Measurements from ENCODE around the gene OR52B6.

GRCh38 chr11:5610446-5610845 is 29.8 kb downstream of the OR52B6 start:
- TF ChIP-seq POLR2AphosphoS5 (IDR thresholded peaks at IDR 0.05) (no peak), EZH2 (IDR thresholded peaks at IDR 0.05; ENCODE audit: borderline replicate concordance, insufficient read depth, low read length, poor library complexity, severe bottlenecking) (no peak), CTCF (IDR thresholded peaks at IDR 0.05; ENCODE audit: poor library complexity, severe bottlenecking) (no peak), EP300 (conservative IDR thresholded peaks at IDR 0.05; ENCODE audit: poor library complexity, severe bottlenecking) (no peak), RAD21 (conservative IDR thresholded peaks at IDR 0.05) (no peak), TAF1 (IDR thresholded peaks at IDR 0.05; ENCODE audit: low read depth) (no peak), SMC3 (conservative IDR thresholded peaks at IDR 0.05; ENCODE audit: poor library complexity) (no peak), REST (IDR thresholded peaks at IDR 0.05; ENCODE audit: borderline replicate concordance) (no peak)
